Activated CD8-positive, alpha-beta memory T cell treated with anti-CD3 and anti-CD28 coated beads for 4 hours (primary cell): ENCODE data around the gene POLN.

Source experiments
- DNase-seq, 2 donors: peaks; one replicate each; pipeline ENCODE4 v3.0.0-alpha.2; 2020; ENCODE audit warnings: low read depth in 2 of 2

POLN gene

GRCh38 chr4:2059726-2060602 is 182.0 kb downstream of the POLN start:
- no peak for DNase-seq

- DNase-seq = no peak
These were observed 182.7 kb downstream of the POLN start, which contains the start of gene NAT8L for GRCh38 chr4:2059046-2059725. Gene NAT8L (plus strand): TSS chr4:2059327. CDS start chr4:2059512, 185 bp downstream.

GRCh38 chr4:2058264-2059045 is 183.5 kb downstream of the POLN start:
- no peak for DNase-seq

- no peak for DNase-seq
These were observed 184.4 kb downstream of the POLN start for GRCh38 chr4:2057382-2058065.

DNA sequence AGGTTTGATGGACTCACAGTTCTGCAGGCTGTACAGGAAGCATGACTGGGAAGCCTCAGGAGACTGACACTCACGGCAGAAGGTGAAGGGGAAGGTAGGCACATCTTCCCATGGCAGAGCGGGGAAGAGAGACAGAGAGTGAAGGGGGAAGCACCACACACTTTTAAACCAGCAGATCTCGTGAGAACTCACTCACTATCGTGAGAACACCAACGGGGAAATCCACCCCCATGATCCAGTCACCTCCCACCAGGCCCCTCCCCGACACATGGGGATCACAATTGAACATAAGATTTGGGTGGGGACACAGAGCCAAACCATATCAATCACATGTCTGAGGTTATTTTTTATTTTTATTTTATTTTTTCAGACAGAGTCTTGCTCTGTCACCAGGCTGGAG is 187.7 kb downstream of the POLN start:
- no peak for DNase-seq

GRCh38 chr4:2051086-2051485 is 190.8 kb downstream of the POLN start:
- DNase-seq = no peak

GRCh38 chr4:2049811-2050210 is 192.1 kb downstream of the POLN start:
- DNase-seq = no peak

- no peak for DNase-seq
These were observed 192.5 kb downstream of the POLN start for GRCh38 chr4:2049381-2049780.

- DNase-seq = no peak
These were observed 193.1 kb downstream of the POLN start for GRCh38 chr4:2048831-2049230.

DNA sequence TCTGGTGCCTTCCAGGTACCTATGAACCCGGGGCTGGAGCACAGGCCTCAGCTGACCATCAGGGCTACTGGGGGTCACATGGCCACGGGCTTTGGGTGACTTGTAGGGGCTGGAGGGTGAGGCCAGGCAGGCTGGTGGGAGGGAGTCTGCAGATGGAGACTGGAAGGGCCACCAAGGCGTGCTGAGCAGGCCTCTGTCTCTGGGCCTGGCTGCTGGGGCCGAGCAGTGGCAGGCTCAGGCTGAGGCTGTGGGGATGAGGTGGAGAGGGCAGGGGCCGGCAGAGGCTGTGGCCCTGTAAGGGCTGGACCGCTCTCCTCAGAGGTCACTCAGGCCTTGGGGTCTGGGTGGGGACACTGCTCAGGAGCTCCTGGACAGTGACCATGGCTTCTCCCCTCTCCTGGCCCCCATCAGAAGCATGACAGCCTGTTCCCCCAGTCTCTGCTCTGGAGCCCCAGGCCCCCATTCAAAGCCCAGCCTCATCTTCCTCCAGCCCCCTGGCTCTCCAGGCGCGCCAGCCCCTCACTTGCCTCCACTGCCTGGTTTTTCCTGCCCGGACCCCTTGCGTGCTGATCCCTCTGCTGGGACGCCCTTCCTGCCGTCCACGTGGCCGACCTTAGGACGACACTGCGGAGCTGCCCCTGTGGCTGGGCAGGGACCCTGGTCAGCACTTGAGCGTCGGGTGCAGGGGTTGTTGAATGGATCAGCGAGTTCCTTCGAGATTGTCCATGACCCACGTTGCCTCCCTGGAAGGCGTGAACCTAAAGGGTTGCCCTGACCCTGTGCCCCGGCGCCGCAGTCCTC is 193.9 kb downstream of the POLN start:
- no peak for DNase-seq

DNA sequence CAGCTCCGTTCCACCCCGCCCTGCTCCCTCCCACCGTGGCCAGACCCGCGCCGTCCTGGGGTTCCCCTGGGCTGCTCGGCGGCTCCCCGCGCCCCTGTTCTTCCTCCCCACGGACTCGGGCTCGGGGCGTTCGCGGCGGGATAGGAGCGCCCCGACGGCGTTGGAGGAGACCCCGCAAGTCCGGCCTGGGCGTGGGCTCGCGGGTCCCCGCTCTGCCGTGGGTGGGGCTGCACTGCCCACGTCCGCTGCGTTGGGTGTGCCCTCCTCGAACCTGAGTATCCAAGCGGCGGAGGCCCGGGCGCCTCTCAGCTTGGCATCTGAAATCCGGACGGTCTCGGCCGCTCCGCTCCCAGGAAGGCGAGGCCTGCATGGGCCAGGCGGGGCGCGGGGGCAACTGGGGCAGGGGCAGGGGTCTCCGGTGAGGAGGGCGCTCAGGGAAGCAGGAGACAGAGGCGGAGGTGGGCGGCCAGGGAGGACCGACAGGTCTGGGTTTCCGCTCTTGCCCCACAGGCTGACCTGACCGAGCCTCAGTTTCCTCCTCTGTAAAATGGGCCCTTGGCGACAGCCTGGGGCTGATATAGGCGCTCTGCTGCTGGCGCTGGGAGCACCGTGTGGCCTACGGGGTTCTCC is 194.8 kb downstream of the POLN start:
- no peak for DNase-seq

GRCh38 chr4:2046031-2046961 is 195.6 kb downstream of the POLN start:
- no peak for DNase-seq

DNA sequence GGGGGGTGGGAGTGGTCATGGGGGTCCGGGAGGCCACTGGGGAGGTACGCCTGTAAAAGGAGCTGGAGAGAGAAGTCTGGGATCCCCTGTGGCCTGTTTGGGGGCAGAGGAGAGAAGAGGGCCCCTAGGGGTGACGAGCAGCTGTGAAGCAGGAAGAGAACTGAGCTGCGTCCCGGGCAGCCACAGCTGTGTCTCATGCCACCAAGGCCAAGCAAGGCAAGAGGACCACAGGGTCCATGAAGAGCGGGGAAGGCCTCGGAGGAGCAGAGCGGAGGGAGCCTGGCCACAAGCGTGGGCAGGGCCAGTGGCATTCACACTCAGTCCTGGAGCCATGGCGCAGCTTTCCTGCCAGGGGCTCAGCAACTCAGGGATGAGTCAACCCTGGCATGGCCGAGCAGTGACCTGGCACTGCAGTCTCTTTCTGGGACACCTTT is 196.4 kb downstream of the POLN start:
- no peak for DNase-seq

DNA sequence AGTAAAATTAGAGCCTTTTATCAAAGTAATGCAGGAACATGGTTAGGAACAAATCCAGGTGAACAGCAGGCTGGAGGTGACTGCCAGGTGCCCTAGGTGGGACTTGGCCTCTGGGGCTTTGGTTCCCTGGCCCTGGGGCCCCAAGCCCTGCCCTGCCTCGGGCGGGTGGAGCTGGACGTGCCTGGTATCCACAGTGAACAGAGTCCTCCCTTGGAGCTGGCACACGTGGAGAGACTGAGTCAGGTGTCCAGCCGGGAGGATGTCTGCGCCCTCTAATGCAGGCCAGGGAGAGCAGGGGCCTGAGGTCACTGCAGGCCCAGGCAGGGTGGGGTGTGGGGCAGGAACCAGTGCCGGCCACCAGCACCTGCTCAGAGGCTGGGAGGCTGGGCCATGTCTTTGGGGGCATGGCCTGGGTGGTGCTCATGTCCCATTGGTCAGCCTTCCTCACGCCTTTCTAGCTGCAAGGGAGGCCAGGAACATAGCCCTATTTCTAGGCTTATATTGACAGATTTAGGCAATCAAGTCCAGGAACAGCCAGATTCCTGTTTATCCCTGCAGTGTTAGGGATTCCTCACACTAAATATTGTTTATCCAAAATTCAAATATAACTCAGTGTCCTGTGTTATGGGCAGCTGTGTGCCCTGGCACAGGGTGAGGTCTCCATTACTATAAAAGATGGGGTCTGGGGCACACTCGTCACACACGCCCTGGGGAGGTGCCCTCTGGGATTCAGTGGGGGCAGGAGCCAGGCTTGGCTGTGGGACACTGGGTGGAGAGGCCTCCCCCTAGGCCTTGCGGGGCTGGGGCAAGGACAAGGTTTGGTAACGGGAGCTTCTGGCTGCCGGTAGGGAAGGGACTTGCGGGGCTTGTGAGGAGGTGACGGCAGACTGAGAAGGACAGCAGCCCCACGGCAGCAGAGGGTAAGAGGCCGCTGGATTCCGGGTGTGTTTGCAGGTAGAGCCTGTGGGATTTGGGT is 197.1 kb downstream of the POLN start:
- DNase-seq = no peak

- DNase-seq = no peak
These were observed 197.8 kb downstream of the POLN start for GRCh38 chr4:2044119-2044485.

- DNase-seq = no peak
These were observed 198.4 kb downstream of the POLN start for GRCh38 chr4:2043396-2044118.

- no peak for DNase-seq
These were observed 198.9 kb downstream of the POLN start for GRCh38 chr4:2042947-2043395.
